ENCODE data around the gene RPL28. TPM values are rescaled to one million over a fixed set of nuclear protein-coding genes. Genes with fewer than 3 reads are reported as not detected.

RPL28 gene
- total RNA-seq, 1 donor from 2014 or later: 1,790 TPM

GRCh38 chr19:55386493-55386971 is 800 bp downstream of the RPL28 start:
- Mint-ChIP-seq H3K27ac (peak overlapping the region; percentile 97), H3K27me3 (ENCODE audit: low read depth) (no peaks in the 10 kb centered on the region), H3K4me1 (peaks cover 55% of the 10 kb centered on the region), H3K36me3 (peaks cover 20% of the 10 kb centered on the region), H3K9me3 (no peaks in the 10 kb centered on the region), H3K4me3 (peak overlapping the region; percentile 99)
- TF ChIP-seq, protein P1, sequence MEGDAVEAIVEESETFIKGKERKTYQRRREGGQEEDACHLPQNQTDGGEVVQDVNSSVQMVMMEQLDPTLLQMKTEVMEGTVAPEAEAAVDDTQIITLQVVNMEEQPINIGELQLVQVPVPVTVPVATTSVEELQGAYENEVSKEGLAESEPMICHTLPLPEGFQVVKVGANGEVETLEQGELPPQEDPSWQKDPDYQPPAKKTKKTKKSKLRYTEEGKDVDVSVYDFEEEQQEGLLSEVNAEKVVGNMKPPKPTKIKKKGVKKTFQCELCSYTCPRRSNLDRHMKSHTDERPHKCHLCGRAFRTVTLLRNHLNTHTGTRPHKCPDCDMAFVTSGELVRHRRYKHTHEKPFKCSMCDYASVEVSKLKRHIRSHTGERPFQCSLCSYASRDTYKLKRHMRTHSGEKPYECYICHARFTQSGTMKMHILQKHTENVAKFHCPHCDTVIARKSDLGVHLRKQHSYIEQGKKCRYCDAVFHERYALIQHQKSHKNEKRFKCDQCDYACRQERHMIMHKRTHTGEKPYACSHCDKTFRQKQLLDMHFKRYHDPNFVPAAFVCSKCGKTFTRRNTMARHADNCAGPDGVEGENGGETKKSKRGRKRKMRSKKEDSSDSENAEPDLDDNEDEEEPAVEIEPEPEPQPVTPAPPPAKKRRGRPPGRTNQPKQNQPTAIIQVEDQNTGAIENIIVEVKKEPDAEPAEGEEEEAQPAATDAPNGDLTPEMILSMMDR (IDR thresholded peaks at IDR 0.05; ENCODE audit: unreplicated experiment): no peak
- no peak for DNase-seq (ENCODE audit: low spot score in 2 of 2, unreplicated experiment in 2 of 2)

DNA sequence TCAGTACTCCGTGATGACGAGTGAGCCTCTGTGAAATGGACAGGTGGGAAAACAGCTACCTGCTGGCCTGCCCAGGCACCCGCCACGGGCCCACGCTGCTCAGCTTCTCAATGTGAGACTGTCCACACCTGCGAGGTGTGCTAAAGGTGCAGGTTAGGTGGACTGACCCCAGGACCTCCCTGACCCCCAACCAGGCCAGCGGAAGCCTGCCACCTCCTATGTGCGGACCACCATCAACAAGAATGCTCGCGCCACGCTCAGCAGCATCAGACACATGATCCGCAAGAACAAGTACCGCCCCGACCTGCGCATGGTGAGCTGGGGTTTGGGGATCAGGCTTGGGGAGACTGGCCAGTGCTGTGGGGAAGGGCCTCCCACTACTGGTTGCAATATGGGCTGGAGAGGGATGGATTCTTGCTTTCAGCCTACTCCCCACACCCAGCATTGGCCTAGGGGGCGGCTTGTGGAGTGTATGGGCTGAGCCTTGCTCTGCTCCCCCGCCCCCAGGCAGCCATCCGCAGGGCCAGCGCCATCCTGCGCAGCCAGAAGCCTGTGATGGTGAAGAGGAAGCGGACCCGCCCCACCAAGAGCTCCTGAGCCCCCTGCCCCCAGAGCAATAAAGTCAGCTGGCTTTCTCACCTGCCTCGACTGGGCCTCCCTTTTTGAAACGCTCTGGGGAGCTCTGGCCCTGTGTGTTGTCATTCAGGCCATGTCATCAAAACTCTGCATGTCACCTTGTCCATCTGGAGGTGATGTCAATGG is 2.2 kb downstream of the RPL28 start:
- Mint-ChIP-seq H3K4me1 (peaks cover 55% of the 10 kb centered on the region), H3K4me3 (peak overlapping the region; percentile 99), H3K27ac (peak overlapping the region; percentile 30), H3K9me3 (no peaks in the 10 kb centered on the region), H3K36me3 (peaks cover 20% of the 10 kb centered on the region), H3K27me3 (ENCODE audit: low read depth) (no peaks in the 10 kb centered on the region)
- TF ChIP-seq, protein P1 (IDR thresholded peaks at IDR 0.05; ENCODE audit: unreplicated experiment): no peak
- no peak for DNase-seq (ENCODE audit: low spot score in 2 of 2, unreplicated experiment in 2 of 2)

DNA sequence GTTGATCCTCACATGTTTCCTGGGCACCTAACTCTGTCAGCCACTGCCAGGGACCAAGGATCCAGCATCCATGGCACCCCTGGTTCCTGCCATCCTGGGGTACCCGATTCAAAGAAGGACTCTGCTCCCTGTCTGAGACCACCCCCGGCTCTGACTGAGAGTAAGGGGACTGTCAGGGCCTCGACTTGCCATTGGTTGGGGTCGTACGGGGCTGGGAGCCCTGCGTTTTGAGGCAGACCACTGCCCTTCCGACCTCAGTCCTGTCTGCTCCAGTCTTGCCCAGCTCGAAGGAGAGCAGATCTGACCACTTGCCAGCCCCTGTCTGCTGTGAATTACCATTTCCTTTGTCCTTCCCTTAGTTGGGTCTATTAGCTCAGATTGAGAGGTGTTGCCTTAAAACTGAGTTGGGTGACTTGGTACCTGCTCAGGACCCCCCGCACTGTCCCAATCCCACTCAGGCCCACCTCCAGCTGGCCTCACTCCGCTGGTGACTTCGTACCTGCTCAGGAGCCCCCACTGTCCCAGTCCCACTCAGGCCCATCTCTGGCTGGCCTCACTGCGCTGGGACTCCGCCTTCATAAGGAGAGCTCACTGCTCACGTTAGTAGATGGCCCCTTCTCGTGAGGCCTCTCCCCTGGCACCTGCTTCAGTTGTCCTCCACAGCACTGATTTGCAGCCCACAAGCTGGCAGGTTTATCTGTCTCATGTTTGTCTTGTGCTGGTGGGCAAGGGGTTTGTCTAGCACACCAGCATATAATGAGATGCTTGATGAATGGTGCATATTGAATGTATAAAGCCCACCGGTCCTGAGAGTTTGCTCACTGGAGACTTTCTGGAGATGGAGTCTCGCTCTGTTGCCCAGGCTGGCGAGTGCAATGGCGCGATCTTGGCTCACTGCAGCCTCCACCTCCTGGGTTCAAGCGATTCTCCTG is 3.9 kb downstream of the RPL28 start:
- no peaks in the 10 kb centered on the region for H3K9me3 Mint-ChIP-seq
- DNase-seq (ENCODE audit: low spot score in 2 of 2, unreplicated experiment in 2 of 2): no peak
- TF ChIP-seq, protein P1 (IDR thresholded peaks at IDR 0.05; ENCODE audit: unreplicated experiment): no peak
- H3K4me1 Mint-ChIP-seq: peaks cover 52% of the 10 kb centered on the region
- peak overlapping the region; percentile 50 for H3K27ac Mint-ChIP-seq
- H3K4me3 Mint-ChIP-seq: no peak overlapping the region
- no peaks in the 10 kb centered on the region for H3K27me3 Mint-ChIP-seq (ENCODE audit: low read depth)
- H3K36me3 Mint-ChIP-seq: peaks cover 20% of the 10 kb centered on the region

DNA sequence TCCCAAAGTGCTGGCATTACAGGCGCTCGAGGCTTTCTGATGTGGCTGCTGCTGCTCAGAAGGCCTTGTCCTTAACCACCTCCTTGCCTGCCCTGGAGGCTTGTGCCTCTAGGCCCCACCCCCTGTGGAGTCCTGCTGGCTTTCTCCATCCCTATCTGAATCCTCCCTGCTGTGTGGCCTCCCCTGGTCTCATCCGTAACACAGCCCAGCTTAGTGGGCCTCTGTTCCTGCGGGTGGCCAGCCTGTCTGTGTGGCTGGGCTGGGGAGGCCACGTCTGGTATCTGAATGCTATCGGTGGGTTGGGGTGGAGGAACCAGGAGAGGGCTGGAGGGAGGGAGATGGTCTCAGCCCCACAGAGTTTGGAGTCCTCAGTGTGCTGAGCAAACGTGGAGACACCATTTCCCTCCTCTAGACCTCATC is 4.7 kb downstream of the RPL28 start:
- Mint-ChIP-seq H3K36me3 (peaks cover 20% of the 10 kb centered on the region), H3K9me3 (no peaks in the 10 kb centered on the region), H3K27me3 (ENCODE audit: low read depth) (no peaks in the 10 kb centered on the region), H3K4me3 (no peak overlapping the region), H3K4me1 (peaks cover 47% of the 10 kb centered on the region), H3K27ac (no peak overlapping the region)
- TF ChIP-seq, protein P1 (IDR thresholded peaks at IDR 0.05; ENCODE audit: unreplicated experiment): no peak
- DNase-seq (ENCODE audit: low spot score in 2 of 2, unreplicated experiment in 2 of 2): no peak

DNA sequence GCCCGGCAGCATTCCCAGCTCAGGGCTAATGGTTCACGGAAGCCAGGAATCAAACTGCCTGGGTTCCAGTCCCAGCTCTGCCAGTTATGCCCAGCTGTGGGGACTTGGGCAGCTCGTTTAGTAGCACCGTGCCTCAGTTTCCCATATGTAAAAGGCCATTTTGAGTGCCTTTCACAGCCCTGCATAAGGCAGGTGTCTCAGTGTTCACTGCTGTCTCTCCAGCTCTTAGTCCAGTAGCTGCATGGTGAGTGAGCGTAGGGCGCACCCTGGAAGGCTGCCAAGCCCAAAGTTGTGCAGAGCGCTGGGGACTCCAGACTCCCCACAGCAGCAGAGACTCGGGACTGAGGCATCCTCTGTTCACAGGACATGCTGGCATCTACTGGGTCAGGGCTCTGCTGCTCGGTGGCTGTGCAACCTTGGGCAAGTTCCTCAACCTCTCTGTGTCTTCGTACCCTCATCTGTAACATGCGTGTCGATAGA is 5.5 kb downstream of the RPL28 start:
- TF ChIP-seq, protein P1 (IDR thresholded peaks at IDR 0.05; ENCODE audit: unreplicated experiment): no peak
- H3K27ac Mint-ChIP-seq: no peak overlapping the region
- no peaks in the 10 kb centered on the region for H3K27me3 Mint-ChIP-seq (ENCODE audit: low read depth)
- H3K36me3 Mint-ChIP-seq: peaks cover 20% of the 10 kb centered on the region
- peaks cover 45% of the 10 kb centered on the region for H3K4me1 Mint-ChIP-seq
- H3K4me3 Mint-ChIP-seq: no peak overlapping the region
- H3K9me3 Mint-ChIP-seq: no peaks in the 10 kb centered on the region
- DNase-seq (ENCODE audit: low spot score in 2 of 2, unreplicated experiment in 2 of 2): no peak
